ENCODE data around the gene KRT84. TPM values are rescaled to one million over a fixed set of nuclear protein-coding genes. Genes with fewer than 3 reads are reported as not detected.

The KRT84 gene
- total RNA-seq, 1 donor: not detected

DNA sequence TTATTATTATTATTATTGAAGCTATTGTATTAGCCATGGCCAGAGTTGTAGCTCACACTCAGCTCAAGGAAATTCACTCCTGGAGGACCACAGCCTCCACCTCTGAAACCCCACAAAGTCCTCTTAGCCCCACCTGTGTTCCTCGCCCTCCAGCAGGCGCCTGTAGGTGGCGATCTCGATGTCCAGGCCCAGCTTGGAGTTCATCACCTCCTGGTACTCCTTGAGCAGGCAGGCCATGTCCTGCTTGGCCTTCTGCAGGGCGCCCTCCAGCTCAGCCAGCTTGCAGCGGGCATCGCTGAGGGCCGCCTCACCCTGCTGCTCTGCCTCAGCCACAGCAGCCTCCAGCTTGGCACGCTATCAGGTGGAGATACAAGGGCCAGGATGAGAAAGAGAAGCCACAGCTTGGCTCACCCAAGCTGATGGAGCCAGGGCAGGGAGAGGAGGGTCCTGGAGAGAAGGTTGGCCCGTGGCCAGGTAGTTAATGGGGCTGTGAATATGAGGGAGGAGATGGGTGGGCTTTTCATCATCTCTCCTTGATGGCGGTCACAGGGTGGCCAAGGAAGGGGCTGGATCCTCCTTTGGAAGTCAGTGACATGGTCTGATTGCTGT, 23.2 kb downstream of the KRT84 start:
- no peak for DNase-seq (ENCODE audit: low read depth in 2 of 3, low spot score in 2 of 3)

DNA sequence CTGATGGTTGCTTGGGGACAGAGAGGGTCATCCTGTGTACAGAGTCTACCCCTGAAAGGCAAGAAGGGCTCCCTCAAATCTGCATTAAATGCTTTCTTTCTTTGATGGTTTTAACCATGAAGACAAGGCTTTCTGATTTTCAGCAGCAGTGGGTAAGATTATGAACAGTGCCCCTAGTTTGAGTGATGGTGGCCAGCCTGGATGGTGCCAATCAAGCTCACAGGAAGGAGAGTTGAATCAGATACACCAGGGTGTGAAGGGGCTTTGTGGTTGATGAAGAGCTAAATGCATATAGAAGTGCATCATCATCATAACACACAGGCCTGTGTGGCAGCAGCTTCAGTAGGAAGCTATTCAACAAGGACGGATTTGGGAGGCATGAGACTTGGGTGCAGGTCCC, 23.9 kb downstream of the KRT84 start:
- no peak for DNase-seq (ENCODE audit: low read depth in 2 of 3, low spot score in 2 of 3)

DNA sequence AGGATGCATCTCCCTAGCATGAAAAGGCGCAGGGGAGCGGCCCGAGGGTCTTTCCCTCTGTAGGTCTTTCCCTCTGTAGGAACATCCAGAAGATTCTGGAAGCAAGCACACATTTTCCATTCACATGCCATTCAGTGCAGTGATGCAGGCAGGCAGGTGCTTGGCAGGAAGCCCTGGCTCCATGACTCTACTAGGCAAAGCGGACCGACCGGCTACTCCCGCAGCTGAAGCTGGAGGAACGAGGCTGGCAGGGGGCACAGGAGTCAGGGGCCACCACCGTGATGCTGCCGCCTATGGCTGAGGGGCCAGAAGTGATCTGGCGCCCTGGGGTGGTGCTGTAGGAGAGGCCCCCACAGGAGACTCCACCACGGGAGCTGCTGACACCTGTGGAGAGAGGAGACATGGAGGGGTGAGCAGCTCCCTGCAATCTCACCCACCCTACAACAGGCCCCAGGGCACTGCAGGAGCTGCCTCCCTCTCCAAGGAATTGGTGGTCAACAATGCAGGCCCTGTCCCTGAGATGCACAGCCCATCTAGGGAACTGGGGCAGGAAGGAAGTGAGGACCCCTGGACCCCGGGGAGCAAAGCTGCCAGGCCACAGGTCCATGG, 24.7 kb downstream of the KRT84 start:
- no peak for DNase-seq (ENCODE audit: low read depth in 2 of 3, low spot score in 2 of 3)

DNA sequence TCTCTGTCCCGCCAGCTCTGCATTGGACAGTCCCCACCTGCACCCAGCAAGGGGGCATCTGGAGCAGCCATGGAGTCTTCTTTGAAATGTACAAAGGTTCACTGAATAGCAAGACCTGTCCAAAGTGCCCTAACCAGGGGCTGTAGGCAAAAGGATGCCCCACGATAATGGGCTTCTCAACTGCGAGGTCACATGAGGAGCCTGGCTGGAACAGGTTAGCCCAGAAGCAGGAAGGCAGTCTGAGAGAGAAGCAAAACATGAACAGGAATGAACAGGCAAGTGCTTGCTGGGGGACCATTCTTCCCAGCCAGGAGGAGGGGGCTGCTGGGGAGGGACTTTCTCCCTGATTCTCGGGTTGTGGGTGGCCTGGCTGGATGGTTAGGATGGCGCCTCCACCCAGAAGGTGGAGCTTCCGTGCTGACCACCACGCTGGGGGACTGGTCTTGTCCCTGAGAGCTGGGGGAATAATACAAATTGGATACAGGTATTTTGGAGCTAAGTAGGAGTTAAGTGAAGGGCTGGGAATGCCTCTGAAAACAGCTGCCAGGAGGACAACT, 25.3 kb downstream of the KRT84 start:
- DNase-seq (ENCODE audit: low read depth in 2 of 3, low spot score in 2 of 3): no peak

DNA sequence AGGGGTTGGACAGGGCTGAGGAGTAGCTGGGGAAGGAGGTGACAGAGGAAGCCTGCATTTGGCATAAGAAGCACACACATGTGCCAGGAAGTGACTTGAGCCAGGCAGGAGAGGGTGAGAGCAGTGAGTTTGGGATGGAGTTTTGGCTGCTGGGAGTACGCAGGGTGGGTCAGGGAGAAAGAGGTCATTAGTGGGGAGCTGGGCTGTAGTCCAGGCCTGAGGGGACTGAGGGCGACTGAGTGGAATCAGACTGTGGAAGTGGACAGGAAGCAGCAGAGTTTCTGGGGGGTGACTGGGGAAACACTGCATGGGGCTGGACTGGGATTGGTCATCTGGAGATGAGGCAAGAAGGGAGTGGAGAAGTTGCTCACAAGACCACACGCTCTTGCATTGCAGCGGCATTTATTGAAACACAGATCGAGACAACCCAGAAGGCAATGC, 25.8 kb downstream of the KRT84 start:
- DNase-seq (ENCODE audit: low read depth in 2 of 3, low spot score in 2 of 3): no peak

DNA sequence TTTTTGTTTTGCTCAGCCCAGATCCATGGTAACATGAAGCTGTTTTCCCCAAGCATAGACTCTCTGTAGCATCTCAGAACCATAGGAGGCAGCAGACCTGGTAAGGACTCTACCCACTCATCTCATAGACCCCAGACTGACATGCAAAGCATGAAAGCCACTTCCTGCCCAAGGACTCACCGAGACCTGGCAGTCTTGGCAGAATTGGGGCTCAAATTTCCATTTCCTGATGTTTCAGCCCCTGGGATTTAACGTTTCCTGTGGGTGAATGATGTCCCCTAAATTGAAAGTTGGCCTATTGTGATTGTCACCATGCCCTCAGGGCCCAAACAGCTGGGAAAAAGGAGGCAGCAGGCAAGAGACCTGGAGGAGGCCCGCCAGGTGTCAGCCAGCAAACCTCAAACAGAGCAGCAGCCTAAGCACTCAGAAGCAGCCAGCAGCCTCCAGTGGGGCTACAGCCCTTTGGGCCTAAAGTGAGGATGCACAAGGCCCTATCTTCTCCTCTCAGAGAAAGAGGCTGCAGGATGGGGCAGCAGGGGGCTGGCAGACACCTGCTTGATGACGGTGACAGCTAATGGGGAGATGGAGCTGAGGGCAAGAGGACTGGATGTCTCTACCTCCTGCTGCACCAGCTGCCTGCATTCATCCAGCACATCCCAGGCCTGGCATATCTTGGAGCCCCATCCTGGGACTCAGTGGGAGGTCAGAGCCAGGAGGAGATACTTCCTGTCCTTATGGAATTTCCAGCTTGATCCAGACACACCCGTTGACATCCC, 26.7 kb downstream of the KRT84 start:
- peak in 2 of 3 donors; percentile 8 to 37 for DNase-seq (ENCODE audit: low read depth in 2 of 3, low spot score in 2 of 3)

DNA sequence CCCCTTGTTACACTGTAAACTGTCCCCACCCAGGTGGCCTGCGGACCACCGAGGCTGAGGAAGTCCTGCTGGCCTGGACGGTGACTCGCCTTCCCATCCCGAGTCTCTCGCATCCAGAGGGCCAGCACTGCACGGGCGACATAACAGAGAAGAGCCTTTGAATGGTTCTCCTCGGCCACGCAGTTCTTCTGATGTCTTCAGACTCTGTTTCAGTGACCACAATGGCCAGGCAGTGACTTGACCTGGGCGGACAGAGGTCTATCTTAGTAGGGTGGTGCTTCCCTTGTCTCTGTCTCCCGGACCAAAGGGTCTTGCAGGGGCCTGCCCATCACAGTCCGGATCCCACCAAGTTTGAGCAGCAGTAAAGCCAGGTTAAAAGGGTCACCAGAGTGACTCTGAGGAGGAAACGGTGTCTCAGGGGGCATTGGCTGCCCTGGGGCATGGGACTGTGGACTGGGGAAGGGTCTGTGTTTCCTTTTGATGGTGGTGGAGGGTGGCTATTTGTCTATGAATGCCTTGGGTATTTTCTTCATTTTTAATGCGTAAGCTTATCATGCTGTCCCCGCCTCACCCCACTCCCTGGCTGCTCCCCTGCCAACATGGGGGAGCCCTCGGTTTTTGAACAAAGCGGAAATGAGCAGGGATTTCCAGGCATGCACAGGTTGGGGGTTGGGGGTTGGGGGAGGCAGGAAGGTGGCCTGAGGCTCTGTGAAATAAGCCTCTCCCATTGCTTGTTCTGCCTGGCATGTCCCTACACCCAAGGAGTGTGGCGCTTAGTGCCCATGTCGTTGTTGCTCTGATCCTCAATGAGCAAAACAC, 28.5 kb downstream of the KRT84 start:
- no peak for DNase-seq (ENCODE audit: low read depth in 2 of 3, low spot score in 2 of 3)

DNA sequence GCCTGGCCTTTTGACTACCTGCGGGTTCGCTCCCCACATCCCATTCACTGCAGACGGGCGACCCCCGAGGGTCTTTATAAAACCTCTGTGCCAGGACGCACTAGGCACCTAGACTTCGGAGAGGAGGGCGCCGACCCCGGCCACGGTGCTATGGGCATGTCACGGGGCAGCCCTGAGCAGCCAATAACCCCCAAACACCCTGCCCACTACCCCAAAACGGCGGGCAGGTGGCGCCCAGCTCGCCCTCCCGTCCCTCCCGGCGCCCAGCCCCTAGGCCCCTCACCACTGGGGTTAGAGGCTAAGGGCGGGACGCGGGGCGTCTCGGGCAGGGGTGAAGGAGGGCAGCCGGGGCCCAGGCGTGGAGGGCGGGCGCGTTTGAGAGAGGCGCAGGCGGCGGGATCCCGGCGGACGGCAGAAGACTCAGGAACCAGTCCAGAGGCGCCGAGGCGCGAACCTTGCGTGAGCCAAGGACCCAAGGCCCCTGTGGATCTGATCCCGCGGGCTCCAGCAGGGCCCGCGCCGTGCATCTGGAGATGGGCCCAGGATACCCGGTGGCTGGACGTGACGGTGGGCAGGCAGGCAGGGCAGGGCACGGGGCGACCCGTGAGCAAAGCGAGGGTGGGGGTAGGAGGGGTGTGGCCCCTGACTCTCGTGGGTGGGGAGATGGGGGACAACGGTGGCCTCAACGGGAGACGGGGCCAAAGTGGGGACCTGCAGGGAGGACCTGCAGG, 29.3 kb downstream of the KRT84 start:
- no peak for DNase-seq (ENCODE audit: low read depth in 2 of 3, low spot score in 2 of 3)

DNA sequence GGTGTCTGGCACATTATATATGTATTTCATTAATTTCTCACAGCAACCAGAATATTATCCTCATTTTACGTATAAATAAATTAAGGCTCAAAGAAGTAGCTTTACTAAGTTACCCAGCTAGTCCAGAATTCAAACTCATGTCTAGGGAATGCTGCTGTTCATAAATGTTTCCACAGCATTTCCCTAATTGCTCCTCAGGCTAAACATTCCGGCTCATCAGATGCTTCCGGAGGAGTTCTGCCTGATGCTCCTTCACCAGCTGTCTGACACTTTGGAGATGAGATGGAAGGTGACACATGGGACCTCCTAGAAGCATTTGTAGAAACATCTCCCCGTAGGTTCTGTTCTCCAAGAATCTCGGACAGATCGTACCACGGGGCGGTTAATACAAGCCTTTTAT, 30.3 kb downstream of the KRT84 start:
- no peak for DNase-seq (ENCODE audit: low read depth in 2 of 3, low spot score in 2 of 3)

DNA sequence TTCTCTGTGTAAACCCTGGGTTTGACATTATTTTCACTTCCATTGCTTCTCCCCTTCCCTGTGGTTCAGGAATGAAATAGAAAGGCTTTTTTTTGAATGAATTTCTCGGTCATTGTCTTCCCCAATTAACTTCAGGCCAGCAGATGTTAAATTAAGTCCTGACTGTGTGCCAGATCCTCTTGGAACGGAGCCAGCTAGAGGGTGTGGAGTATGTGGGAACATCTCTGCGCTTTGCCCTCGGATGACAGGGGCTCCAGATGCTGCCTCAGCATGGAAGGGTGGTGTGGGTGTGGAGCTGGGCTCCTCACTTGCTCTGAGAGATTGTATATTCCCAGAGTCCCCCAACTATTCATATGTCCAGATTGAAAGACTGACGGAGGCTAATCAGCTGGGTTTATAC, 31.3 kb downstream of the KRT84 start:
- DNase-seq (ENCODE audit: low read depth in 2 of 3, low spot score in 2 of 3): no peak

DNA sequence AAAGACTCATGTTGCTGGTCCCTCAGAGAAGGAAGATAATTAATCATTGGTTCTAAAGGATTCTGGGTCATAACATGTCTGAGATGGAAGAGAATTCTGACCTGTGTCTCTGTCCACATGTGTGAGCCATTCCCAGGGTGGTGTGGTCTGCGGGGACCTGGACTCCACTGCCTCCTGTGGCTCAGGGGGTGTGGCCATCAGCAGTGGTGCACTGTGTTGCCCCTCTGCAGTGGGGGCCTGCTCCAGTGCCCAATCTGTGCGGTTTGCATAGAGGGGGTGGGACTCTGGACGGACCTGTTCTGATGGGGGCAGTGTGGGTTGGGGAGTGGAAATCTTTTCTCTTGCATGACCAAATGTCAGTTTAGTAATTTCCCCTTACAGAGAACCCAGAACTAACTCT, 31.7 kb downstream of the KRT84 start:
- DNase-seq (ENCODE audit: low read depth in 2 of 3, low spot score in 2 of 3): no peak

DNA sequence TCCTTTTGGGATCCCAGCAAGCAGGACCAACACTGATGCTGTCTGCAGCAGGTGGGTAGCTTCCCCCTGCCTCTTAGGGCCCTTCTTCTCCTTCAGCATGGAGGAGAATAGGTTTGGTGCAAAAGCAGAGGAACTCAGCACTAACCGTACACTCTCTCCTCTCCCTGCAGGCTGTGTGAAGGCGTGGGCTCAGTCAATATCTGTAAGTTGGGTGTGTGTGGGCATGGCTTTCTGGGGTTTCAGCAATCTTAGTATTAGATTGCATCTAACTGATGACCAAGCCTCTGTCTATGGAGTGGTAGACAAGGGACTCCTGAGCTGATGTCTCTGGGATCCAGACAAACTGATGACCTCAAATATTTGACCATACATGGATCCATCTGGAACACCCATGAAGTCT, 32.5 kb downstream of the KRT84 start:
- no peak for DNase-seq (ENCODE audit: low read depth in 2 of 3, low spot score in 2 of 3)

DNA sequence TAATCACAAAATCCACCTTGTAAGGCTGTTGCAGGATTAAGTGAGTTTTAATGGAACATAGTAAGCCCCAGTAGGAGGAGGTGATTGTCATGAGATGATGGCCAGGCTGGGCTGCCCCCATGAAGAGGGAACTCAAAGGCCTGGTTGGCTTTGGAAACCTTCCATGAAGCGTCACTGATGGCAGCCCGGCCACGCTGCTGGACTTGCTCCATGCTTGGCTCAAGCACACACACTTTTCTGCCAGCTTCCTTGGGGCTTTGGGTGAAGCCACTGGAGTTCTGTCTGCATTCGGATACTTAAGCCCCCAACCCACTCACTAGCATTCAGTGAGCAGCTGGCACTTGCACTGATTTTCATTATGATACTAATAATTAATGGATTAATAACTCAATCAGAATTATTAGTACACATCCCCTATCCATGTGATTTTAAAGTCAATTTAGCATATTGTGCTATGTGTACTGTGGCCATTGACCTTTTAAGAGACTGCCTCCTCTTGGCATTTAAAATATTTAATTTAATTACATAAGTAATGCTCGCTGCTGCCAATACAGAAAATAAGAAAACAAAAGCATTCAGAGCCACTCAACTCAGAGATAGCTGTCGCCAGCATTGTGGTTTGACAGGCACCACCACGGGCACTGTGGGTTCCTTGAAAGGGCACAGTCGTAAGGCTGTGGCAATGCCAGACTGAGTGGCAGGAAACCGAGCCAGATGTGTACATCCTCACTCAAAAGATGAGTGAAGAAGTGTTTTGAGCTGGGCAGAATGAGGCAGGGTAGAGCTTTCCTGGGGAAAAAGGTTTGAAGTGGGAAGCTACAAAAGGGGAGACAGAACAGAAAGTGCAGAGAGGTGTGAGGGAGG, 34.0 kb downstream of the KRT84 start:
- DNase-seq (ENCODE audit: low read depth in 2 of 3, low spot score in 2 of 3): peak; percentile 17 to 79 (median 54)

DNA sequence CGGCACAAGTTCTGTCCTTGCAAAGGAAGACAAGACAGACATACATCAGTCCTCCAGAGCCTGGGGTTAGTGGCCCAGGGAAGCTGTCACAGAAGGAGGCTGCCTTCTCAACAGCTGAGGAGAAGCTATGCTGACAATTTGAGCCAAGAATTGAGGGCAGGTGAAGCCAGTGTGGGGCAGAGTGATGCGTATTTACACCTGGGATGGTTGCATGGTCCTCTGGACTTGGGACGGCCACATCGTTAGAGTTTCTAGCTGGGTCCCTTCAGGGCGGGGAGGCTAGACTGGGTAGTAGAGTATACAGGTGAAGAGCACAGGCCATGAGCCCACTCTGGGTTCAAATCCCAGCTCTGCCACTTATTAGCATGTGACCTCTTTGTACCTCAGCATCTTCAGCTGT, 34.7 kb downstream of the KRT84 start:
- DNase-seq (ENCODE audit: low read depth in 2 of 3, low spot score in 2 of 3): no peak

DNA sequence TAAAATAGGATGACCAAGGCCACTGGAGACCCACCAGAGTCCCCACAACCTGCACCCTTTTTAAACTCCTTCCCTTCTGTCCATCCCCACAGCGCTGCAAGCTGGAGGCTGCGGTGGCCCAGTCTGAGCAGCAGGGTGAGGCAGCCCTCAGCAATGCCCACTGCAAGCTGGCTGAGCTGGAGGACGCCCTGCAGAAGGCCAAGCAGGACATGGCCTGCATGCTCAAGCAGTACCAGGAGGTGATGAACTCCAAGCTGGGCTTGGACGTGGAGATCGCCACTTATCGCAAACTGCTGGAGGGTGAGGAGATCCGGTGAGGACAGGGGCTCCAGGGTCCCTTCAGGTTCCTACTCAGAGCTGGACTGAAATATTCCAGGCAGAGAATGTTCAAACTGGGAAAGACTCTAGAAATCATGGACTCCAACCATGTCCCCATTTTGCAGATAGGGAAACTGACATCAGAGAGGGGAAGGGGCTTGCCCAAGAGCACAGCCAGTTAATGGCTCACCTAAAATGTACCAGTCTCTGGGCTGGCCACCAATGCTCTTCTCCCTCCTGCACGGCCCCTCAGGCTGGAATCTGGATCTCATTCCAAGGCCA, 35.3 kb downstream of the KRT84 start:
- no peak for DNase-seq (ENCODE audit: low read depth in 2 of 3, low spot score in 2 of 3)

DNA sequence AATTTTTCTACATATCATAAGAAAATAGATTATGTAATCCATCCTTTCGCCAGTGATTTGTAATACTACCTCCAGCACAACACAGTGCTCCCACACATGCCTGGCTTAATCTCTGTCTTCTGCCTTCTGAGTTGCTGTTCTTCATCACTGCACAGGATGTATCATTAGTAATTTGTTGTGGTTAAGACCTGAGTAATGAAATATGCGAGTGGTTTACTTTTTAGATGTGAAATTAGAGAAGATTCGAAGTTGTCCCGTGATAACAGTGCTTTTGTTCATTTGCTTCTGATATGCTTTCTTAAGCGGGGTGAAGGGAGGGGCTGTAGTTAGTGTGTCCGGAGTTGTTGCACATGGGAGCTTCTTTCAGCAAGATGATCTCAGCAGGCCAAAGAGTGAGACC, 36.3 kb downstream of the KRT84 start:
- no peak for DNase-seq (ENCODE audit: low read depth in 2 of 3, low spot score in 2 of 3)

DNA sequence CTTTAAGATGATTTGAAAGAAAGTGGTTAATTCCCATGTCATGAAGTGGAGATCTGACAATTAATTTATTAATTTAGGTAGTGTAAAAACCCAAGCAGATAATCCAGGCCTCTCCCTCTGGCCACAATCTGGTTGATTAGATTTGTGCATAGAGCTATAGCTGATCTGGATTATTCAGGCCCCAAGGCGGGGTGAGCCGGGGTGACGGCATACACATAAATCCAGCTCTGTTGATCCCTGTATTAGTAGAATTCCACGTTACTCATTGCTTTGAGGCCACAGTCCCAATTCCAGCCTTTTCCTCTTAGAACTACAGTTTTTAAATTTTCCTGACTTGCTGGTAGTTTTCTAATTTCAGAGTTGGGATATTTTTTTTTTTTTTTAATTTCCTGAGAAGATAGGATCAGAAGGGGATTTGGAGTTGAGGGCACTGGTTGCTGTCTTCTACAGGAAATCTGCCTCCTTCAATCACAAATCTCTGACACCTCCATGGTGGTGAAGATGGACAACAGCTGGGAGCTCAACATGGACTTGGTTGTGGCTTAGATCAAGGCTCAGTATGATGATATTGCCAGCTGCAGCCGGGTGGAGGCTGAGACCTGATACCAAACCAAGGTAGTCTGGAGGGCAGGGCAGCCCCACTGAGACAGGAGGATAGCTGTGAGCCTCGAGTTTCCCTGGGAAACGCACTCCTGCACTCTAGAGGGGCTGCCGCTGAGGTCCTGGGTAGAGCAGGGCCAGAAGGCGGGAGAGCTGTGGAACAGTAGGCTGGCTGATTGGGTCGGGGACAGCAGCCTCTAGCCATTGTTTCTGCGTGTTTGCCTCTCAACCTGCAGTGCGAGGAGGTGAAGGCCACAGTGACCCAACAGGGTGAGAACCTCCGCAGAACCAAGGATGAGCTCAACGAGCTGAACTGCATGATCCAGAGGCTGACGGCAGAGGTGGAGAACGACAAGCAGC, 37.6 kb downstream of the KRT84 start:
- no peak for DNase-seq (ENCODE audit: low read depth in 2 of 3, low spot score in 2 of 3)

DNA sequence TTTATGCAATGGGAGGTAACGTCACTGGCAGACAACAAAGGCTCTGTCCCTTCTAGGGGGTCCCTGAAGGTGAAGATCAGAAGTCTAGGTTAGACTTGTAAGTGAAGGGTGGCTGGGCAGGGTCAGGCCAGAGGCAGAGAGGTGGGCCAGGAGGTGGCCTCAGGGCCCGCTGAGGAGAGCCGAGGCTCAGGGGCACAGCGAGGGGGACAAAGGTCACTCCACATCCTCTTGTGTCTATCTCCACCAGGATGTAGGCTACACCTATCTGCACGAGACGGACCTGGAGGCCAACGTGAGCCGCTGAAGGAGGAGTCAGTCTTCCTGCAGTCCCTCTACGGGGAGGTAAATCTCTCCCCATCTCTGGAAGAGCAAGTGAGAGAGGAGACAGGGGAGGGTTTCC, 38.4 kb downstream of the KRT84 start:
- no peak for DNase-seq (ENCODE audit: low read depth in 2 of 3, low spot score in 2 of 3)

Data from hematopoietic multipotent progenitor cell (in vitro differentiated cells).